Left cardiac atrium (tissue), 2 donors: ENCODE results near the gene ZNRF2. TPM values are rescaled to one million over a fixed set of nuclear protein-coding genes. Genes with fewer than 3 reads are reported as not detected.

Experiments
- microRNA-seq, 2 donors: library from miRNA; unstranded; fragments of <30 nt; microRNA quantifications; one replicate each; pipeline ENCODE4 v1.2.0, GENCODE V29; 2020
- total RNA-seq, 2 donors: library from RNA; stranded (reverse); fragmentation: NEBNext Ultra II Directional; extraction: Animal tissue kit (Norgen Biotek cat#: 25700); gene quantifications; one replicate each; pipeline ENCODE4 v1.2.1, GENCODE V29; 2021
- donor health status: DM: no; HTN: yes; CAD: no; lungs with severe emphysema.
- donor health status: DM: yes; HTN: yes; CAD: no.

The ZNRF2 gene
- total RNA-seq, 2 donors from 2014 or later, result 7.7 to 10.2 TPM

Small RNAs within 50 kb of the gene (microRNA-seq; reads per million reads assigned to microRNA genes)
- gene MIR550A1 (0 reads per million in 2 donors), gene MIR550B1 (0 reads per million in 2 donors)

Other genes starting within 250 kb of the ZNRF2 start
- gene MTURN, start 149.6 kb upstream of the ZNRF2 start, total RNA-seq, result 10 to 100 TPM; 25.8 to 27.3 TPM
- gene NOD1, start 194.2 kb downstream of the ZNRF2 start, total RNA-seq, result 10 to 100 TPM; 10.6 to 18.1 TPM
- 10 to 100 TPM; 22.0 to 31.7 TPM for gene GGCT, start 220.2 kb downstream of the ZNRF2 start, total RNA-seq